Suprapubic skin (tissue), 3 donors: ENCODE measurements around the gene TMEM178B.

Experiments used
- CTCF ChIP-seq, 2 donors: fragments of 200-600 bp in 1 of 2; fragments of 450-650 bp in 1 of 2; sonication (generic) in 1 of 2; IDR thresholded peaks; one replicate each; pipeline ENCODE4 v1.5.1; 2016 to 2019; ENCODE audit warnings: antibody characterized with exemption in 2 of 2, mild to moderate bottlenecking in 1 of 2, moderate library complexity in 1 of 2
- POLR2A ChIP-seq, 2 donors: fragments of 450-650 bp; IDR thresholded peaks; one replicate each; pipeline ENCODE4 v1.6.1; 2017; ENCODE audit warnings: antibody characterized with exemption in 2 of 2, mild to moderate bottlenecking in 2 of 2, moderate library complexity in 2 of 2

DNA sequence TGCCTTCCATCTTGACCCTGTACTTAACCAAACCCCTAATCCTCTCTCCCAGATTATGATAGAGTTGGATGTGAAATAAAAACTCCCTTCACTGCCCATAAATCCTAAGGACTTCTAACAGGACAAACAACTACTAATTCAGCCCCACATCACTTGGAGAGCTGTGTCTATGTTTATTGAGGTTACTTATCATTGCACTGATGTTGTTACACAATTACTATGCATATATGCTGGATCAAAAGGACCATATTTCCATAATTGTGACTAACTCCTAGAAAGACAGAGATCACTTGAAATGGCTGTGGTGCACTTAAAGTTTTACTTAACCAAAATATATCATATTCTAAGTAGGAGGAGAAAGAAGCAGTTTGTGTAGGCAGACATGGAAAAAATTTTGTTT, 332.5 kb downstream of the TMEM178B start:
- TF ChIP-seq CTCF (IDR thresholded peaks at IDR 0.05) (no peak), POLR2A (IDR thresholded peaks at IDR 0.05) (no peak)
